ENCODE measurements around the gene DENND2C. TPM values are rescaled to one million over a fixed set of nuclear protein-coding genes. Genes with fewer than 3 reads are reported as not detected.

Gene DENND2C
- total RNA-seq, 1 experiment from 2014 or later, result 3.6 TPM

GRCh38 chr1:114618606-114619005 is 51.2 kb downstream of the DENND2C start:
- H3K79me2 ChIP-seq (ENCODE audit: insufficient read depth, low read length), result no peaks in the 10 kb centered on the region
- H3K27ac ChIP-seq (ENCODE audit: low read depth, low read length), result no peak overlapping the region
- no peak overlapping the region for H3K9ac ChIP-seq (ENCODE audit: low read length)
- DNase-seq (ENCODE audit: low read depth, low spot score) (no peak), ATAC-seq (no peak)
- no peaks in the 10 kb centered on the region for H4K20me1 ChIP-seq (ENCODE audit: insufficient read depth)
- intact Hi-C loops (cut with micrococcal nuclease), result no loop called here
- RAD21 ChIA-PET (ENCODE audit: low non-redundant PET in 1 of 2, low total read pairs in 2 of 2, uncharacterized antibody in 2 of 2, unreplicated experiment in 2 of 2), result no interaction called here
- H3K9me2 ChIP-seq (ENCODE audit: insufficient read depth), result no peaks in the 10 kb centered on the region
- H3K27me3 ChIP-seq (ENCODE audit: insufficient read depth, low read length), result no peaks in the 10 kb centered on the region
- POLR2A ChIA-PET, result no interaction called here
- H3K4me3 ChIP-seq (replicated peaks in 1 of 2; ENCODE audit: low read depth in 1 of 2, low read length in 2 of 2), result no peak overlapping the region
- BruUV-seq (replicated peaks), result no TSS peak
- H3K4me2 ChIP-seq (ENCODE audit: low read length), result no peak overlapping the region
- H3K9me3 ChIP-seq (ENCODE audit: control insufficient read depth in 1 of 2, insufficient read depth in 1 of 2, low read depth in 1 of 2, low read length in 2 of 2), result no peaks in the 10 kb centered on the region
- no peaks in the 10 kb centered on the region for H3K4me1 ChIP-seq (ENCODE audit: control insufficient read depth in 1 of 2, insufficient read depth in 2 of 2, low read length in 2 of 2)
- no peak overlapping the region for H2AFZ ChIP-seq (ENCODE audit: low read depth, low read length, poor library complexity, severe bottlenecking)
- H3K36me3 ChIP-seq (ENCODE audit: control insufficient read depth in 1 of 2, insufficient read depth in 2 of 2, low read length in 2 of 2), result no peaks in the 10 kb centered on the region
- CTCF ChIA-PET, result no interaction called here
- TF ChIP-seq EZH2 (IDR thresholded peaks at IDR 0.05), result no peak

GRCh38 chr1:114610546-114611245 is 59.2 kb downstream of the DENND2C start:
- ChIA-PET RAD21 (ENCODE audit: low non-redundant PET in 1 of 2, low total read pairs in 2 of 2, uncharacterized antibody in 2 of 2, unreplicated experiment in 2 of 2) (no interaction called here), POLR2A (no interaction called here), CTCF (no interaction called here)
- no peak for DNase-seq (ENCODE audit: low read depth, low spot score)
- Histone ChIP-seq H3K9ac (ENCODE audit: low read length) (no peak overlapping the region), H3K9me3 (ENCODE audit: control insufficient read depth in 1 of 2, insufficient read depth in 1 of 2, low read depth in 1 of 2, low read length in 2 of 2) (no peaks in the 10 kb centered on the region), H3K4me3 (replicated peaks in 1 of 2; ENCODE audit: low read depth in 1 of 2, low read length in 2 of 2) (no peak overlapping the region), H3K27ac (ENCODE audit: low read depth, low read length) (no peak overlapping the region), H3K79me2 (ENCODE audit: insufficient read depth, low read length) (no peaks in the 10 kb centered on the region), H3K4me1 (ENCODE audit: control insufficient read depth in 1 of 2, insufficient read depth in 2 of 2, low read length in 2 of 2) (peaks cover 0 to 4% of the 10 kb centered on the region in 2 experiments; a peak in 1 of 4 replicates), H3K4me2 (ENCODE audit: low read length) (peak overlapping the region; percentile 2; the same call in 1 of the 2 replicates), H3K36me3 (ENCODE audit: control insufficient read depth in 1 of 2, insufficient read depth in 2 of 2, low read length in 2 of 2) (no peaks in the 10 kb centered on the region), H3K9me2 (ENCODE audit: insufficient read depth) (no peaks in the 10 kb centered on the region), H3K27me3 (ENCODE audit: insufficient read depth, low read length) (no peaks in the 10 kb centered on the region), H2AFZ (ENCODE audit: low read depth, low read length, poor library complexity, severe bottlenecking) (no peak overlapping the region), H4K20me1 (ENCODE audit: insufficient read depth) (no peaks in the 10 kb centered on the region)
- no peak for ATAC-seq
- intact Hi-C loops (cut with micrococcal nuclease), result no loop called here
- no peak for TF ChIP-seq SRF (IDR thresholded peaks at IDR 0.05; ENCODE audit: low read depth)
- no peak for TF ChIP-seq CTCF (IDR thresholded peaks at IDR 0.05 in 2 of 3, conservative IDR thresholded peaks at IDR 0.05 in 1 of 3; ENCODE audit: borderline replicate concordance in 1 of 3, insufficient read depth in 1 of 3, low read depth in 2 of 3, low read length in 2 of 3)
- TF ChIP-seq, protein P1, sequence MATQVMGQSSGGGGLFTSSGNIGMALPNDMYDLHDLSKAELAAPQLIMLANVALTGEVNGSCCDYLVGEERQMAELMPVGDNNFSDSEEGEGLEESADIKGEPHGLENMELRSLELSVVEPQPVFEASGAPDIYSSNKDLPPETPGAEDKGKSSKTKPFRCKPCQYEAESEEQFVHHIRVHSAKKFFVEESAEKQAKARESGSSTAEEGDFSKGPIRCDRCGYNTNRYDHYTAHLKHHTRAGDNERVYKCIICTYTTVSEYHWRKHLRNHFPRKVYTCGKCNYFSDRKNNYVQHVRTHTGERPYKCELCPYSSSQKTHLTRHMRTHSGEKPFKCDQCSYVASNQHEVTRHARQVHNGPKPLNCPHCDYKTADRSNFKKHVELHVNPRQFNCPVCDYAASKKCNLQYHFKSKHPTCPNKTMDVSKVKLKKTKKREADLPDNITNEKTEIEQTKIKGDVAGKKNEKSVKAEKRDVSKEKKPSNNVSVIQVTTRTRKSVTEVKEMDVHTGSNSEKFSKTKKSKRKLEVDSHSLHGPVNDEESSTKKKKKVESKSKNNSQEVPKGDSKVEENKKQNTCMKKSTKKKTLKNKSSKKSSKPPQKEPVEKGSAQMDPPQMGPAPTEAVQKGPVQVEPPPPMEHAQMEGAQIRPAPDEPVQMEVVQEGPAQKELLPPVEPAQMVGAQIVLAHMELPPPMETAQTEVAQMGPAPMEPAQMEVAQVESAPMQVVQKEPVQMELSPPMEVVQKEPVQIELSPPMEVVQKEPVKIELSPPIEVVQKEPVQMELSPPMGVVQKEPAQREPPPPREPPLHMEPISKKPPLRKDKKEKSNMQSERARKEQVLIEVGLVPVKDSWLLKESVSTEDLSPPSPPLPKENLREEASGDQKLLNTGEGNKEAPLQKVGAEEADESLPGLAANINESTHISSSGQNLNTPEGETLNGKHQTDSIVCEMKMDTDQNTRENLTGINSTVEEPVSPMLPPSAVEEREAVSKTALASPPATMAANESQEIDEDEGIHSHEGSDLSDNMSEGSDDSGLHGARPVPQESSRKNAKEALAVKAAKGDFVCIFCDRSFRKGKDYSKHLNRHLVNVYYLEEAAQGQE (IDR thresholded peaks at IDR 0.05; ENCODE audit: low read depth), result no peak
- no peak for TF ChIP-seq CBX3 (IDR thresholded peaks at IDR 0.05; ENCODE audit: low read depth)
- no peak for TF ChIP-seq ZNF274 (IDR thresholded peaks at IDR 0.05; ENCODE audit: low read depth, low read length)
- TF ChIP-seq JUND (IDR thresholded peaks at IDR 0.05), result no peak
- no peak for TF ChIP-seq EGR1 (IDR thresholded peaks at IDR 0.05; ENCODE audit: low read depth)
- no peak for TF ChIP-seq MAX (IDR thresholded peaks at IDR 0.05)
- no peak for TF ChIP-seq CEBPB (IDR thresholded peaks at IDR 0.05; ENCODE audit: low read depth)
- TF ChIP-seq POLR2AphosphoS5 (IDR thresholded peaks at IDR 0.05; ENCODE audit: low read depth, low read length), result no peak
- TF ChIP-seq ATF3 (IDR thresholded peaks at IDR 0.05), result no peak
- TF ChIP-seq EZH2 (IDR thresholded peaks at IDR 0.05), result no peak
- no peak for TF ChIP-seq EZH2phosphoT487 (IDR thresholded peaks at IDR 0.05; ENCODE audit: borderline replicate concordance)
- TF ChIP-seq ELF1 (IDR thresholded peaks at IDR 0.05; ENCODE audit: borderline replicate concordance, low read depth), result no peak
- TF ChIP-seq ZFX (IDR thresholded peaks at IDR 0.05), result no peak
- no TSS peak for BruUV-seq (replicated peaks)
